ENCODE data around the gene STYX. TPM values are rescaled to one million over a fixed set of nuclear protein-coding genes. Genes with fewer than 3 reads are reported as not detected.

Gene STYX
- total and polyA plus RNA-seq, 10 of the 15 experiments (the other 5 are each of a cell fraction or from before 2014, with no cell fraction given): 5.0 to 15.3 (median 9.5) TPM

- Histone ChIP-seq H3K9ac (ENCODE audit: control insufficient read depth, insufficient read depth, low read length) (no peak overlapping the region), H3K9me3 (replicated peaks; ENCODE audit: control insufficient read depth, insufficient read depth, low read length) (no peaks in the 10 kb centered on the region), H3K36me3 (ENCODE audit: control insufficient read depth in 2 of 2, insufficient read depth in 2 of 2, low read length in 1 of 2) (no peaks in the 10 kb centered on the region; a peak in 1 of 4 replicates), H4K20me1 (ENCODE audit: control insufficient read depth, insufficient read depth) (no peaks in the 10 kb centered on the region), H3K4me3 (no peak overlapping the region), H3K4me2 (ENCODE audit: control insufficient read depth, insufficient read depth) (no peak overlapping the region), H3K27ac (ENCODE audit: control insufficient read depth, insufficient read depth) (no peak overlapping the region), H3K79me2 (ENCODE audit: control insufficient read depth, insufficient read depth, low read length) (peaks cover 17% of the 10 kb centered on the region), H2AFZ (ENCODE audit: control insufficient read depth, low read depth, low read length) (no peak overlapping the region), H3K27me3 (replicated peaks in 1 of 2; ENCODE audit: control insufficient read depth in 2 of 2, insufficient read depth in 2 of 2, low read length in 1 of 2) (no peaks in the 10 kb centered on the region), H3K4me1 (ENCODE audit: control insufficient read depth, insufficient read depth, low read length) (peaks cover 9% of the 10 kb centered on the region)
- no TSS peak for BruUV-seq (replicated peaks)
- ATAC-seq (no peak), DNase-seq (ENCODE audit: low read depth, low spot score) (no peak), FAIRE-seq (no peak)
- intact Hi-C loops (cut with micrococcal nuclease; ENCODE audit: unreplicated experiment) (no loop called here), in situ Hi-C loops (cut with MboI) (no loop called here)
- SMC1A ChIA-PET (ENCODE audit: uncharacterized antibody, unreplicated experiment): interaction anchor here (2.1 kb wide), 1 partner anchor 8 kb away, joined by 7 read pairs; the partner anchor contains the start of gene STYX
- peak; percentile 26 for TF ChIP-seq SMAD1 (IDR thresholded peaks at IDR 0.05; ENCODE audit: low read depth, partially characterized antibody)
- TF ChIP-seq NR2C1 (IDR thresholded peaks at IDR 0.05): no peak
- POLR2A ChIA-PET: no interaction called here
- CTCF ChIA-PET: interaction anchor here (0.9 kb wide), 1 partner anchor 204 kb away, joined by 3 read pairs; no protein-coding TSS in a partner anchor
- RAD21 ChIA-PET (ENCODE audit: unreplicated experiment): no interaction called here
Measured at GRCh38 chr14:52738409-52738808, 8.4 kb downstream of the STYX start.

DNA sequence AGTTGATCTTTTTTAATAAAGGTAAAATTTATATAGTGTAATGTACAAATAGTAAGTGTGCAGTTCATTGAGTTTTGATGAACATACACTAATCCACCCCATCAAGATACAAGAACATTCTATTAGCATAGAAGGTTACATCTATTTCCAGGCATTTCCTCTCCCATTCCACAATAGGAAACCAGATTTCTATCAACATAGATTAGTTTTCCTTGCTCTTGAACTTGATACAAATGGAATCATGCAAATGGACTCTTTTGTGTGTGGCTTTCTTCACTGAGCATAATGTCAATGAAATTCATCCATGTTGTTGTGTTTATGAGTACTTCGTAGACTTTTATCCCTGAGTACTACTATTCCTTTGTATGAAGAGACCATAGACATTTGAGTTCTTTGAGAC is 10.8 kb downstream of the STYX start:
- ChIA-PET SMC1A (ENCODE audit: uncharacterized antibody, unreplicated experiment) (interaction anchor here (1.7 to 1.9 kb wide), 2 partner anchors 17 to 40 kb away, joined by 5 to 13 read pairs; no protein-coding TSS in a partner anchor), POLR2A (interaction anchor here (1.5 to 2.7 kb wide), 2 partner anchors 11 to 45 kb away, joined by 3 to 30 read pairs; partner anchors contain the start of gene STYX), CTCF (no interaction called here), RAD21 (ENCODE audit: unreplicated experiment) (no interaction called here)
- no peak for DNase-seq (ENCODE audit: low read depth, low spot score)
- no peaks in the 10 kb centered on the region for H3K27me3 ChIP-seq (replicated peaks in 1 of 2; ENCODE audit: control insufficient read depth in 2 of 2, insufficient read depth in 2 of 2, low read length in 1 of 2)
- TF ChIP-seq MTA2 (IDR thresholded peaks at IDR 0.05; ENCODE audit: low read depth): no peak
- no peak for TF ChIP-seq ZNF274 (IDR thresholded peaks at IDR 0.05; ENCODE audit: insufficient read depth, insufficient read length)
- no peak for TF ChIP-seq ATF2 (IDR thresholded peaks at IDR 0.05; ENCODE audit: low read length)
- no peak for TF ChIP-seq BMI1 (IDR thresholded peaks at IDR 0.05; ENCODE audit: borderline replicate concordance)
- no peak for TF ChIP-seq ZZZ3 (IDR thresholded peaks at IDR 0.05; ENCODE audit: control insufficient read depth, insufficient read length, low read depth)
- H3K27ac ChIP-seq (ENCODE audit: control insufficient read depth, insufficient read depth): no peak overlapping the region
- H3K4me2 ChIP-seq (ENCODE audit: control insufficient read depth, insufficient read depth): no peak overlapping the region
- no peak overlapping the region for H3K9ac ChIP-seq (ENCODE audit: control insufficient read depth, insufficient read depth, low read length)
- intact Hi-C loops (cut with micrococcal nuclease; ENCODE audit: unreplicated experiment): no loop called here
- in situ Hi-C loops (cut with MboI): no loop called here
- FAIRE-seq: no peak
- ATAC-seq: no peak
- peaks cover 20% of the 10 kb centered on the region for H3K79me2 ChIP-seq (ENCODE audit: control insufficient read depth, insufficient read depth, low read length)
- H4K20me1 ChIP-seq (ENCODE audit: control insufficient read depth, insufficient read depth): no peaks in the 10 kb centered on the region
- no peaks in the 10 kb centered on the region for H3K9me3 ChIP-seq (replicated peaks; ENCODE audit: control insufficient read depth, insufficient read depth, low read length)
- H3K36me3 ChIP-seq (ENCODE audit: control insufficient read depth in 2 of 2, insufficient read depth in 2 of 2, low read length in 1 of 2): peaks cover 0 to 2% of the 10 kb centered on the region in 2 experiments; a peak in 2 of 4 replicates
- BruUV-seq (replicated peaks): no TSS peak
- H2AFZ ChIP-seq (ENCODE audit: control insufficient read depth, low read depth, low read length): no peak overlapping the region
- H3K4me3 ChIP-seq: no peak overlapping the region
- 100% methylated on average over 1 of the region's 1 CpG for WGBS (ENCODE audit: insufficient coverage, insufficient replicate concordance, low lambda C conversion rate, missing lambda C conversion rate)
- H3K4me1 ChIP-seq (ENCODE audit: control insufficient read depth, insufficient read depth, low read length): peaks cover 9% of the 10 kb centered on the region

Measured in GM12878 (cell line).